HG03354 (cell line): Measurements from ENCODE around the gene ZNF26.
"Not testable (repeated sequence)": the region's sequence is repeated elsewhere in the genome, so short reads cannot be mapped to it uniquely, and the experiment has no call there.

Experiments
- ATAC-seq: cut with Tn5 transposase; IDR thresholded peaks from one replicate; pipeline ENCODE4 v1.9.1; 2021; ENCODE audit warnings: mild to moderate bottlenecking; ENCODE audit not compliant: unreplicated experiment, poor library complexity, severe bottlenecking

The ZNF26 gene

DNA sequence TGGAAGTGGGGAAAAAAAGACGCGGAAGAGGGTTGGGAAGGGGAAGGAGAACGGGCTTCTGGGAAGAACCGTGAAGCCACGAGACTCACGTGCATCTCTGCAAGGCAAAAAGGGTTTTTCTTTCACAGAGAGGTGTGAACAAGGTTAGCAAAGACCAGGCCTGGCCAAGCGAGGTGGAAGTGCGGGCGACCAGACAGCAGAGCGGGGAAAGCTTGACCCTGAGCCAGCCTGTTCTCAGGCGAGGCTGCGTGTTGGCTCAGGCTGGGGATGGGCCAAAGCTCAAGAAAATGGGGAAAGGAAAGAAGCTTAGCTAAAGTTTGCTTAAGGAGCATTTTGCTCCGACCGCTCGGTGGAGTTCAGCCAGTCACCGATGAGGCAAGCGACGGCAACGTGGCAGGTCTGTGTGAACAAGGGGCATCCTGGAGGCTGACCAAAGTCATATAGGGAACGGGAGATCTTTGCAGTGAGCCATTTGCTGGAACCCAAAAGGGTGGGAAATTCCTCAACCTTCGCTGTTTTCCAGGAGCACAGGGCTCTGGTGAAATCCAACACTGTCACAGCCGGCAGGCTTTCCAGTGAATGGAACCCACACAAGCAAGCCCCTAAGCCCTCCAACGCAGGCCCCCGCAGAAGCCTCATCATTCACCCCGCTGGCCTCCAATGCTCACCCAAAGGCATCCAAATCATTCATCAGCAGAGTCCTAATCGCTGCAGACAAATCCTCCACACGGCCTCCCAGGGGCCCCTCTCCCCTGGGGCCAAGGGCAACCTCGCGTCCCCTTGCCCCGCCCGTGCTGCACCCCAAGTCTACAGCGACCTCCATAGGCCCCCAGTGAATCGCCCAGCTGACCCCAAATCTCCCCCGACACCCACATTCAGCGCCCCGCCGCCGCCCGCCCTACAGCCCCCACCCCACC is 30.8 kb upstream of the ZNF26 start:
- ATAC-seq, result peak; percentile 44

DNA sequence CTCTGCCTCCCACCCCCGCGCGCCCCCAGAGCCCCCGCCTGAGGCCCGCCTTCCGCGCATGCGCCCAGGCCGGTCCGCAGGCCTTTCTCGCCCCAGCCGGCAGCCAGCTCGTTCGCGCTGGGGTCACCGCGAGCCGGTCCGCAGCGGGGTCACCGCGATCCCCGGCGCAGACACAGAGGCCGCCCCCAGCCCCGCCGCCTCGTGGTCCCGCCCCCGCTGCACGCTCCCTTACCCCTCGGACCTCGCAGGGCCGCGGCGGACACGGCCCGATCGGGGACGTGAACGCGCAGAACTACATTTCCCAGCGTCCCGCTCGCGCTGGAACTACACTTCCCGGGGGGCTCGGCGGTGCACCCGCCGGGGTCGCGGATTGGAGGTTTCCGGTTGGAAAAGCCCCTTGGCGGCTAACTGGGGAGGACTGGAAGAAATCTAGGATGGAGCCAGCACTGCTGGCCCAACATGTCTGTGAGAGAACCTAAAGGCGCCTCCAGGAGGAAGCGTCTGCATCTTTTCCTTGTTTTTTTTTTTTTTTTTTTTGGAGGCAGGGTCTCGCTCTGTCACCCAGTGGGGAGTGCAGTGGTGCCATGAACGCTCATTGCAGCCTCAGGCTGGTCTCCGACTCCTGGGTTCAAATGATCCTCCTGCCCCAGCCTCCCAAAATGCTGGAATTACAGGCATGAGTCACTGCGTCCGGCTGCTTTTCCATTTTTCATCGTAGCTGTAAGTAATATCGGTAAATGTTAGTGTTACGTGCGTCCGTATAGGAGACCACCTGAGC is 30.0 kb upstream of the ZNF26 start, which contains the start of gene ZNF605:
Gene ZNF605 (minus strand): TSS at position 296 of the 778 bp plus-strand sequence. CDS start 10,671 bp downstream, outside the sequence.
- peak; percentile 94 for ATAC-seq

DNA sequence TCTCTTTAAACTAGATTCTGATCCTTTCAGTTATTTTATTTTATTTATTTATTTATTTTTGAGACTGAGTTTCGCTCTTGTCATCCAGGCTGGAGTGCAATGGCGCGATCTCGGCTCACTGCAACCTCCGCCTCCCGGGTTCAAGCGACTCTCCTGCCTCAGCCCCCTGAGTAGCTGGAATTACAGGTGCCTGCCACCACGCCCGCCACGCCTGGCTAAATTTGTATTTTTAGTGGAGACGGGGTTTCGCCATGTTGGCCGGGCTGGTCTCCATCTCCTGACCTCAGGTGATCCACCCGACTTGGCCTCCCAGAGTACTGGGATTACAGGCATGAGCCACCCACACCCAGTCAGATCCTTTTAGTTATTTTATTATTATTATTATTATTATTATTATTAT is 24.4 kb upstream of the ZNF26 start:
- not testable (repeated sequence) for ATAC-seq

DNA sequence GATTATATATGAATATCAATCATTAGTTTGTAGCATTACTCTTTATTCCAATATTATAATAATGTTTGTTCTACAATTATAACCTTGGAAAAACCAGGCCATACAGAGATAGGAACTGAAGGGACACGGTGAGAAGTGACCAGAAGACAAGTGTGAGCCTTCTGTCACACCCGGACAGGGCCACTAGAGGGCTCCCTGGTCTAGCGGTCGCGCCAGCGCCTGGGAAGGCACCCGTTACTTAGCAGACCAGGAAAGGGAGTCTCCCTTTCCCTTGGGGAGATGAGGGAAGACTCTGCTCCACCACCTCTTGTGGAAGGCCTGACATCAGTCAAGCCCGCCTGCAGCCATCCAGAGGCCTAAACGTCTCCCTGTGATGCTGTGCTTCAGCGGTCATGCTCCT is 22.2 kb upstream of the ZNF26 start:
- ATAC-seq, result not testable (repeated sequence)

DNA sequence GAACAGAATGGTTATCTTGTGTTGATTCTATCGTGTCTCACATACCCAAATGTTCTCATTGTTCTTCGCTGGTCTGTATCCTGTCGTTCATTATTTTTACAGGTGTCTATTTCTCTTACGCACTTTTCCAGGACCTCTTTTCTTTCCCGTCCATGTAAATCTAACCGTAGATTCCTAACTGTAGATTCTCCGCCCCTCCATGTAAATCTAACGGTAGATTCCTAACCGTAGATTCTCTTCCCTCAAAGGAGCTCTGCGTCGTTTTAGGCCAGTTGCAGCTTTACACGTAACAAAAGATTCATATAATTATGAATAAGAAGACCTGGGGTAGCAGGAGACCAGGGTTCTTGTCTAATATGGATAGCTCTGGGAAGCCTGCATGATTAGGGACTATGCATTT is 20.4 kb upstream of the ZNF26 start:
- ATAC-seq, result no peak

DNA sequence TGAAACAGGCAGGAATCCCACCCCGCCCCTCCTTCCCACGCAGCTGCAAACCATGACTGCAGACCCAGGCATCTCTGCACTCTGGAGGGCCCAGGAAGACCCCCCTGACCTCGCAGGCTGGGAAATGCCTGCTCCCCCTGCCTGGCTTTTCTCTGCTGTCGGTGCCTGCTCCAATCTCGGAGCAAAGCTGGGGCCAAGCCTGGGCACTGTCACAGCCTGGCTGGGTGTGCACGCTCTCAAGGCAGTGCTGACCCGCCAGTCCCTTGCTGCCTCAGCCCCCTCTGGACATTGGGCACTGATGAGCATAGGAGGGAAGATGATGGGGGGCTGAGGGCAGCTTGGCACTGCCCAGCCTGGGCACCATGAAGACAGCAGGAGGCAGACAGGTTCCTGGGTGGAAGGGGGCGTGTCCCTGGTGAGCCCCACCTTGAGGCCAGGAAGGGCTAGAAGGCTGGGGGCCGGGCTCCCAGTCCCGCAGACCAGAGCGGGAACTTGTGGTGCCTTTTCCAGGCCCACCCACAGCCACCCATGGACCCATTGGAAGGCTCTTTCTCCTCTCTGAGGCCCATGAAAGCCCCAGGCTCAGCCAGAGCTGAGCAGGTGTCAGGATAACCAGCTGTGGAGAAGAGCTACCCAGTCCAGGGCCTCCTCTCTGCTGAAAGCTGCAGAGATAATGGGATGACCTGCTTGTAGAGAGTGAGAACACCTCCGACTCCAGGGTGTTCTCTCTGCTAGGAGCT is 19.3 kb upstream of the ZNF26 start:
- no peak for ATAC-seq

DNA sequence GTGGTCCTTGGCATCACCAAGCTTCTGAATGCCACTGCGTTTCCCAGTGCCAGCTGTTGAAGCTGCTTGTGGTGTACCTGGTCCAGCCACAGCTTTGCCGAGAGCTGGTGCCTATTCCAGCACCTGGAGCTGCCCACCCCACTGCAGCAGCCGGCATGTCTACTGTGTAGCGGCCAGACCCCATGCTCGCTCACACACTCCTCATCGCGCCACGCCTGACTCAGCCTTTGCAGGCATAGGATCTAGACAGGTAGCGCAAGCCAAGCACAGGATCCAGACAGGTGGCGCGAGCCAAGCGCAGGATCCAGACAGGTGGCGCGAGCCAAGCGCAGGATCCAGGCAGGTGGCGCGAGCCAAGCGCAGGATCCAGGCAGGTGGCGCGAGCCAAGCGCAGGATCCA is 18.4 kb upstream of the ZNF26 start:
- ATAC-seq, result no peak

DNA sequence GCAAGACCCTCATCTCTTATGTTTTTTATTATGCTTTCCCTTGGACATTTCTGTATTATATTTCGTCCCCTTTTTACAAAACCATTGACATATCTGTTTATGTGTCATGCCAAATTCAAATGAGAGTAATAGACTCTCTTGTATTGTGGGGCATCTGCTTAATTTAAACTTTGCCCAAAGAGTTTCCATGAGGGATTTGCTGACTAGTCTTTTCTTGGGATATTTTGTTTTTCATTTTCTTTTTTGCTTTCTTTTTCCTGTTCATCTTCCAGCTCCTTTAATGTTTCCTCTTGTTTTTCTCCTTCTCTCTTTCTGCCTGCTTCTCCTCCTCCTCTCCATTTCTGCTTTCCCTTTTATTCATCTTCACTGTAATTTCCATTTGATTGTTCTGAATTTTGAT is 13.8 kb upstream of the ZNF26 start:
- no peak for ATAC-seq

DNA sequence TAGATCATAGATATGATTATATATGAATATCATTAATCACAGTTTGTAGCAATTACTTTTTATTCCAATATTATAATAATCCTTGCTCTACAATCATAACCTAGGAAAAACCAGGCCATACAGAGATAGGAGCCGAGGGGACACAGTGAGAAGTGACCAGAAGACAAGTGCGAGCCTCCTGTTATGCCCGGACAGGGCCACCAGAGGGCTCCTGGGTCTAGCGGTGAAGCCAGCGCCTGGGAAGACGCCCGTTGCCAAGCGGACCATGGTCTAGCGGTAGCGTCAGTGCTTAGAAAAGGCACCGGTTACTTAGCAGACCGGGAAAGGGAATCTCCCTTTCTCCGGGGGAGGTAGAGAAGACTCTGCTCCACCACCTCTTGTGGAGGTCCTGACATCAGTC is 9.3 kb upstream of the ZNF26 start:
- ATAC-seq, result not testable (repeated sequence)

DNA sequence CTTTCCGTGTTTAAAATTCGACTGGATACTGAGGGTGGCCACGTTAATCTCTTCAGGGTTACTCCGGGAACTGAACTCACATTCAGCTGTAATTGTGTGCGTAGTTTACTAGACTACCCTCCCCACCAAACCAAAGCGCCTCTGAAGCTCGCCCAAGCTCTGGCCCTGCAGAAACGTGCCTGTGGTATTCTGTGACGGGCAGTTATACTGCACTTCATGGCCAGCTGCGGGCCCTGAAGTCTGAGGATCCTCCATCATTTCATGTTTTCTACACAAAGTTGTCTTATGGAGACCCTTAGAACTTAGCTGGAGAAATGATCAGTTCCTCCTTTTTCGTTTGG is 688 bp downstream of the ZNF26 start:
- peak; percentile 17 for ATAC-seq

DNA sequence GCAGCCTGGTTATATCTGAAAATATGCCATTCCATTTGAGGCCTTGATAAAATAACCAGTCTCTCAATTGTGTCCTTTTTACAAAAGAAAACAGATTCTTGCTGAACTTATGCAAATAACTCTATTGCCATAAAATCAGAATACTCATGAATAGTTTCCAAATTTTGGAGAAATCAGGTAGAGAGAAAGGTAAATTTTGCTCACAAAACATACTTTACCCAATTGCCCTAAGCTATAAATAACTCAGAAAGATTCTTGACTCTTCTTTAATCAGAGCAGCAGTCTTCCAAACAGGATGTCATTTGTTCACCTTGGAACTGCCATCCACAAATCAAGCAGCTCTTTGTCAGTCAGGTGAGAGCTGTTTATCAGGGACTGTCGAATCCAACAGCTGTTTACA is 12.6 kb downstream of the ZNF26 start:
- ATAC-seq, result no peak

DNA sequence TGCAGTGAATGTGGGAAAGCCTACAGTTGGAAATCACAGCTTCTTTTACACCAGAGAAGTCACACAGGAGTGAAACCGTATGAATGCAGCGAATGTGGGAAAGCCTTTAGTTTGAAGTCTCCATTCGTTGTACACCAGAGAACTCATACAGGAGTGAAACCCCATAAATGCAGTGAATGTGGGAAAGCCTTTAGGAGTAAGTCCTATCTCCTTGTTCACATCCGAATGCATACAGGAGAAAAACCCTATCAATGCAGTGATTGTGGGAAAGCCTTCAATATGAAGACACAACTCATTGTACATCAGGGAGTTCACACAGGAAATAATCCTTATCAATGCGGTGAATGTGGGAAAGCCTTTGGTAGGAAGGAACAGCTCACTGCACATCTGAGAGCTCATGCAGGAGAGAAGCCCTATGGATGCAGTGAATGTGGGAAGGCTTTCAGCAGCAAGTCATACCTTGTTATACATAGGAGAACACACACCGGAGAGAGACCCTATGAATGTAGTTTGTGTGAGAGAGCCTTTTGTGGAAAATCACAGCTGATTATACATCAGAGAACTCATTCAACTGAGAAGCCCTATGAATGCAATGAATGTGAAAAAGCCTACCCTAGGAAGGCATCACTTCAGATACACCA is 24.6 kb downstream of the ZNF26 start:
- no peak for ATAC-seq

DNA sequence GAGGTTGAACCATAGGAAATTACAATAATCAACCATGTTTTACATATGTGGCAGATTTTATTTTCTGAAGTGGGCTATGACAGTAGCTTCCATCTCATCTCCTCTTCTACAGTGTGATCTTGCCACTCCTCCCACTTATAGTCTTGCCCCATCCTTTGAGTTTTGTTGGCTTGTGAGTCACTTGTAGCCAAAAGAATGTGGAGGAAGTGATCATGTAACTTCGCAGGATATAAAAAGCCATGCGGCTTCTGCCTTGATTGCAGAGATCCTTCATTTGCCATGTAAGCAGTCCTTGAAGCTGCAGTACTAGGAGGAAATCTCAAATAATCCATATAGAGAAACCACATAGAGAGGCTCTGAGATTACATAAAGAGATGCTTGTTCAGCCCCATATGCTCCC is 37.4 kb downstream of the ZNF26 start:
- ATAC-seq, result no peak

DNA sequence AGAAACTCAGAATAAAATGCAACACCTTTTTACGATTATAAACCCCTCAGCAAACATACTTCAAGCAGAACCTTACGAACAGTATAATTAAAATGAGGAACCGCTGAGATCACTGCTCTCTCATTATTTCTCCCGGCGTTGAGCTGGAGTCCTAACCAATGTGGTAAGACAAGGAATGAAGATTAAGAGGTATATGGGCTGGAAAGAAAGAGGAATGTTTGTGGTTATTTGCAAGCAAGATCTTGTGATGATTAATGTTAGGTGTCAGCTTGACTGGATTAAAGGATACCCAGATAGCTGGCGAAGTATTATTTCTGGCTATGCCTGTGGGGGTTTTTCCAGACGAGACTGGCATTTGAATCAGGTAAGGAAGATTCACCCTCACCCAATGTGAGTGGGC is 40.8 kb downstream of the ZNF26 start:
- ATAC-seq, result no peak

DNA sequence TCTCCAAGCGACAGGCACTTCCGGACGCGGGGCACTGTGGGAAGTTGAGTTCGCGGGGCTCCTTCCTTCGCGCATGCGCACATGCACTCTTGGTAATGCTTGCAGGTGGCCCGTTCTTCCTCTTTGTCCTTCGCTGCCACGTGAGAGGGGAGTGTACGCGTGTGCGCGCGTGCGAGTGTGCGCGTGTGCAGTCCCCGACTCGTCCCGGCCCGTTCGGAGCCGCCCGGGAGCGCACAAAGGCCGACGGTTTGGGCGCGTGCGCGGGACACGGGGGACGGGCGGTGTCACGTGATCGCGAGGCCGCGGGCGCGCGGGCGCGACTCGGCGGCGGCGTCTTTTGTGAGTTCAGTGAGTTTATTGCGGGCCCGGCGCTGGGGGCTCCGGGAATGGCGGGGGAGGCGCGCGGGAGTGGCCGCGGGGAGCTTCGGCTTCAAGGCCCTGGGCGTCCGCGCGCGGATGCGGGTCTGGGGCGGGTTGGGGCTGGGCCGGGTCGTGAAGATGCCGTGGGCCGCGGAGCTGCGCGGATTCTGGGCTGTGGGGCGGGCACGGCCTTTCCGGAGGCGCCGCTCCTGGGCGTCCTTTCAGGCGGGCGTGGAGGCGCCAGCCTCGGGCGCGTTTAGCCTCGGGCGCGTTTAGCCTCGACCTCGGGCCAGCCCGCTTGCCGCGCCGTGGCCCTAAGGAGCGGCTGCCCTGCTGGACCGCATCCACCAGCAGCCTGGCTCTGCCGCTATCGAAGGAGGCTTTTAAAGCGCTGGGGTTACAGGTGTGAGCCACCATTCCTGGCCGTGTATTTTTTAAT is 51.2 kb downstream of the ZNF26 start, which contains the start of gene ZNF84:
Gene ZNF84 (plus strand): TSS at position 303 of the 799 bp plus-strand sequence. CDS start 3,959 bp downstream, outside the sequence.
- peak; percentile 95 for ATAC-seq

DNA sequence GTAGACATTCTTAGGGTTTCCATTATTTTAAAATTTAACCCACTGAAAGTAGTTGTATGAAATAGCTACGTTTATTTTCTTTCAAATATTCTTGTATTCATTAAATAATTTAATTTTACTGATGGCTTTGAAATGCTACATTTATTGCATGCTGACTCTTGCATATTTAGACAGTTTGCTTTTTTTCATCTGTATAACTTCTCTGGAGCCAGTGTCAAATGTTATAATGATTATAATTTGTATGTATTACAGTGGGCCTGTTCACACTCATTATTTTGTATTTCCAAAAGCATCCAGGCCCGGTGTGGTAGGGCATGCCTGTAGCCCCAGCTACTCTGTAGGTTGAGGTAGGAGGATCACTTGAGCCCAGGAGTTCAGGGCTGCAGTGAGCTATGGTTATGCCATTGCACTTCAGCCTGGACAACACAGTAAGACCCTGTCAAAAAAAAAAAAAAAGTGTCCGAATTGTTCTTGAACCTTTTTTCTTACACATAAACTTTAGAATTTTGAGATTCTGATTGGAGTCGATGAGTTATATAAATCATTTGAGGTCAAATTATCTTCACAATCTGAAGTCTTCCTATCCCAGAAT is 52.0 kb downstream of the ZNF26 start:
- ATAC-seq, result no peak

DNA sequence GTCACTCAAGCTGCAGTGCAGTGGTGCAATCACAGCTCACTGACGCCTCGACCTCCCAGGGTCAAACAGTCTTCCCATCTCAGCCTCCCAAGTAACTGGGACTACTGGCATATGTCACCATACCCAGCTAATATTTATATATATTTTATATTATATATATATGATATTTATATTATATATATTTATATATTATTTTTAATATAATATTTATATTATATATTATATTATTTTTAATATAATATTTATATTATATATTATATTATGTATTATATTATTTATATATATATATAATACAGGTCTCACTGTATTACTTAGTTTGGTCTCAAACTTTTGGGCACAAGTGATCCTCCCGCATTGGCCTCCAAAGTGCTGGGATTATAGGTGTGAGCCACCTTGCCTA is 60.5 kb downstream of the ZNF26 start:
- no peak for ATAC-seq

DNA sequence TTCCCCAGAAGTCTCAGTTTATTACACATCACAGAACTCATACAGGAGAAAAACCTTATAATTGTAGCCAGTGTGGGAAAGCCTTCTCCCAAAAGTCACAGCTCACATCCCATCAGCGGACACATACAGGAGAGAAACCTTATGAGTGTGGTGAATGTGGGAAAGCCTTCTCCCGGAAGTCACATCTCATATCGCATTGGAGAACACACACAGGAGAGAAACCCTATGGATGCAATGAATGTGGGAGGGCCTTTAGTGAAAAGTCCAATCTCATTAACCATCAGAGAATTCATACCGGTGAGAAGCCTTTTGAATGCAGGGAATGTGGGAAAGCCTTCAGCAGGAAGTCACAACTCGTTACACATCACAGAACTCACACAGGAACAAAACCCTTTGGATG is 71.3 kb downstream of the ZNF26 start:
- no peak for ATAC-seq
